WTC11 (cell line): ENCODE results near the gene NFIA. TPM values are rescaled to one million over a fixed set of nuclear protein-coding genes. Genes with fewer than 3 reads are reported as not detected.

Experiments
- ATAC-seq: fragments of 200-7000 bp; cut with Tn5 transposase; 2 replicates; pipeline ENCODE4 v1.10.0; 2021; ENCODE audit warnings: mild to moderate bottlenecking, moderate library complexity
- CTCF ChIA-PET: fragments of 300-600 bp; sonication (Branson Sonifier 250); formaldehyde crosslinking; loops from one replicate; lab custom pipeline; 2021; ENCODE audit warnings: antibody characterized with exemption; lab: Charles Lee
- POLR2A ChIA-PET: fragments of 350-600 bp; sonication (Branson Sonifier 250); formaldehyde crosslinking; loops from one replicate; lab custom pipeline; 2021; ENCODE audit warnings: antibody characterized with exemption; lab: Charles Lee
- DNase-seq: peaks from one replicate; pipeline ENCODE4 v3.0.0; 2021; ENCODE audit warnings: low spot score
- H3K27ac Mint-ChIP-seq: 2 replicates; pipeline ENCODE4 v1.8.0; 2021; ENCODE audit warnings: mixed read lengths
- H3K27me3 Mint-ChIP-seq: 2 replicates; pipeline ENCODE4 v1.8.0; 2021; ENCODE audit warnings: low read depth, mild to moderate bottlenecking, moderate library complexity, mixed read lengths
- H3K36me3 Mint-ChIP-seq: 2 replicates; pipeline ENCODE4 v1.8.0; 2021; ENCODE audit warnings: mixed read lengths
- H3K4me1 Mint-ChIP-seq: 2 replicates; pipeline ENCODE4 v1.8.0; 2022; ENCODE audit warnings: mixed read lengths
- H3K4me3 Mint-ChIP-seq: 2 replicates; pipeline ENCODE4 v1.8.0; 2021; ENCODE audit warnings: mild to moderate bottlenecking, moderate library complexity, mixed read lengths
- H3K9me3 Mint-ChIP-seq: 2 replicates; pipeline ENCODE4 v1.8.0; 2021; ENCODE audit warnings: mixed read lengths
- ATF1 ChIP-seq: sonication (generic); formaldehyde crosslinking; IDR thresholded peaks from 2 replicates; pipeline ENCODE4 v1.8.1; 2023; ENCODE audit warnings: mild to moderate bottlenecking, moderate library complexity, missing genetic modification reagents
- ETV6 ChIP-seq: sonication (generic); formaldehyde crosslinking; IDR thresholded peaks from 2 replicates; pipeline ENCODE4 v1.8.1; 2022; ENCODE audit warnings: mild to moderate bottlenecking, missing genetic modification reagents
- FOXK1 ChIP-seq: sonication (generic); formaldehyde crosslinking; IDR thresholded peaks from 2 replicates; pipeline ENCODE4 v1.8.0; 2022; ENCODE audit warnings: mild to moderate bottlenecking, moderate library complexity, missing genetic modification reagents
- FOXP1 ChIP-seq: sonication (generic); formaldehyde crosslinking; IDR thresholded peaks from 2 replicates; pipeline ENCODE4 v1.8.0; 2022; ENCODE audit warnings: missing genetic modification reagents, mild to moderate bottlenecking, moderate library complexity, borderline replicate concordance
- MYBL2 ChIP-seq: sonication (generic); formaldehyde crosslinking; IDR thresholded peaks from 2 replicates; pipeline ENCODE4 v1.8.1; 2023; ENCODE audit warnings: mild to moderate bottlenecking, moderate library complexity, missing genetic modification reagents
- SP1 ChIP-seq: sonication (generic); formaldehyde crosslinking; conservative IDR thresholded peaks from 2 replicates; pipeline ENCODE4 v1.8.1; 2022; ENCODE audit warnings: missing genetic modification reagents
- TEAD1 ChIP-seq: sonication (generic); formaldehyde crosslinking; IDR thresholded peaks from 2 replicates; pipeline ENCODE4 v1.8.0; 2022; ENCODE audit warnings: mild to moderate bottlenecking, missing genetic modification reagents
- TEAD4 ChIP-seq: sonication (generic); formaldehyde crosslinking; IDR thresholded peaks from 2 replicates; pipeline ENCODE4 v1.8.0; 2022; ENCODE audit warnings: mild to moderate bottlenecking, missing genetic modification reagents
- ZNF121 ChIP-seq: sonication (generic); formaldehyde crosslinking; IDR thresholded peaks from 2 replicates; pipeline ENCODE4 v1.8.0; 2023; ENCODE audit warnings: missing genetic modification reagents
- ZNF219 ChIP-seq: sonication (generic); formaldehyde crosslinking; IDR thresholded peaks from 2 replicates; pipeline ENCODE4 v1.8.0; 2023; ENCODE audit warnings: missing genetic modification reagents, mild to moderate bottlenecking, borderline replicate concordance
- ZNF416 ChIP-seq: fragments of 250-450 bp; sonication (Bioruptor Pico); IDR thresholded peaks from 2 replicates; pipeline ENCODE4 v1.9.0; 2021; ENCODE audit warnings: mild to moderate bottlenecking, inconsistent platforms
- ZNF671 ChIP-seq: fragments of 250-450 bp; sonication (Bioruptor Pico); IDR thresholded peaks from 2 replicates; pipeline ENCODE4 v1.8.0; 2021; ENCODE audit warnings: mild to moderate bottlenecking
- total RNA-seq: library from RNA; stranded (reverse); gene quantifications from 3 replicates; pipeline ENCODE4 v1.2.3, GENCODE V29; 2021
- TF ChIP-seq, protein P1 (sequence below): sonication (generic); formaldehyde crosslinking; IDR thresholded peaks from 2 replicates; pipeline ENCODE4 v1.8.0; 2022; ENCODE audit warnings: mild to moderate bottlenecking, missing genetic modification reagents
- TF ChIP-seq, protein P2 (sequence below): sonication (generic); formaldehyde crosslinking; IDR thresholded peaks from 2 replicates; pipeline ENCODE4 v1.8.1; 2022; ENCODE audit warnings: mild to moderate bottlenecking, moderate library complexity, missing genetic modification reagents
- TF ChIP-seq, protein P3 (sequence below): sonication (generic); formaldehyde crosslinking; IDR thresholded peaks from 2 replicates; pipeline ENCODE4 v1.8.0; 2023; ENCODE audit warnings: missing genetic modification reagents, mild to moderate bottlenecking, borderline replicate concordance
- TF ChIP-seq, protein P4 (sequence below): sonication (generic); formaldehyde crosslinking; IDR thresholded peaks from 2 replicates; pipeline ENCODE4 v1.8.0; 2022; ENCODE audit warnings: mild to moderate bottlenecking, missing genetic modification reagents
- TF ChIP-seq, protein P5 (sequence below): sonication (generic); formaldehyde crosslinking; IDR thresholded peaks from 2 replicates; pipeline ENCODE4 v1.8.0; 2023; ENCODE audit warnings: missing genetic modification reagents
- TF ChIP-seq, protein P6 (sequence below): sonication (generic); formaldehyde crosslinking; IDR thresholded peaks from 2 replicates; pipeline ENCODE4 v1.8.0; 2022; ENCODE audit warnings: mild to moderate bottlenecking, missing genetic modification reagents
- TF ChIP-seq, protein P7 (sequence below): sonication (generic); formaldehyde crosslinking; IDR thresholded peaks from 2 replicates; pipeline ENCODE4 v1.8.1; 2022; ENCODE audit warnings: mild to moderate bottlenecking, missing genetic modification reagents, moderate library complexity, borderline replicate concordance
- TF ChIP-seq, protein P8 (sequence below): sonication (generic); formaldehyde crosslinking; IDR thresholded peaks from 2 replicates; pipeline ENCODE4 v1.8.0; 2023; ENCODE audit warnings: mild to moderate bottlenecking, missing genetic modification reagents
- TF ChIP-seq, protein P9 (sequence below): sonication (generic); formaldehyde crosslinking; IDR thresholded peaks from 2 replicates; pipeline ENCODE4 v1.8.1; 2023; ENCODE audit warnings: mild to moderate bottlenecking, missing genetic modification reagents, moderate library complexity

NFIA gene
- total RNA-seq, 1 experiment from 2014 or later: 16.7 TPM

DNA sequence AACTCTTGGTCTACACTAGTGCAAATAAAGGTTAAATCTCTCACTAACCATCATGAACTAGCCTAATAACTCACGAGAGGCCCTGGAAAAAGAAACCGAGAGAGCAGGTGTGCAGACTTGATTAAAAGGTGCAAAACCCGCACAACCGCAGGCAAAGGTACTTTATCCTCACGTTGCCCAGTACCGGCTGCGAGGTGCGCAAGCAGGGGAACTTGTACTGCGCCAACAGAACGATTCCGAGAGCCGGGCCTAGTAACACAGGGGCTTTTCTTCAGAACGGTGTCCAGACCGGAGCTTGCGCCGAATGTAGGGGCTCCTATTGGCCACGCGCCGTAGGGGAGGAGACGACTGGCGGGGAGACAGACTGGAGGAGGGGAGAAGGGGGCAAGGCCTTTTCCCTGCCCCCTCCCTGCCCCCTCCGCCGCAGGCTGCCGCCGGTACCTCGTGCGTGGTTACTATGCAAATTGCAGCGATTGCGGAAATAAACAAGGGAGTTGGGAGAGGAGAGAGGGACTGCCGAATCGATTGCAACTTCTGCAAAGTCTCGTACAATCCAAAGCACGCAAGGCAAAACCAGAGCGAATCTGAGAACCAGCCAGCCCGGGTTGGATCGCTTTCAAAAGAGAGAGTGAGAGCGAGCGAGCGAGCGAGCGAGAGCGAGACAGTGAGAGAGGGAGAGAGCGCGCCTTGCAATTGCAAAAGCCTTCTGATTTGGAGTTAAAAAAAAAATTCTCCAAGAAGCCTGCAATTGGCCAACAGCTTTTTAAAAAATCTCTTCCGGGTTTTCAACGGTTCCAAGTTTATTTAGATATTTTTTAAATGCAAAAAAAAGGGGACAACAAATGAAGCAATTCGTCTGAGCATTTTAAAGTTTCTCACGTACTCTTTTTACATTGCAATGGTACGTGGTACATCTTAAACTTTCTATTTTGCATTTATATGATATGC, 5.4 kb upstream of the NFIA start:
- ChIA-PET CTCF (interaction anchor here (0.6 to 4.4 kb wide), 9 partner anchors 10 to 260 kb away, joined by 3 to 66 read pairs (median 6); no protein-coding TSS in a partner anchor), POLR2A (interaction anchor here (0.7 to 1.5 kb wide), 4 partner anchors 24 to 1465 kb away, joined by 4 to 9 read pairs (median 4); no protein-coding TSS in a partner anchor)
- peak overlapping the region; percentile 87 for H3K4me3 Mint-ChIP-seq
- DNase-seq (peak; percentile 95), ATAC-seq (peak; percentile 91)
- peaks cover 44% of the 10 kb centered on the region for H3K4me1 Mint-ChIP-seq
- no peaks in the 10 kb centered on the region for H3K36me3 Mint-ChIP-seq
- peak overlapping the region; percentile 94 for H3K27ac Mint-ChIP-seq
- peaks cover 62% of the 10 kb centered on the region for H3K27me3 Mint-ChIP-seq
- H3K9me3 Mint-ChIP-seq: no peaks in the 10 kb centered on the region
- TF ChIP-seq, protein P1, sequence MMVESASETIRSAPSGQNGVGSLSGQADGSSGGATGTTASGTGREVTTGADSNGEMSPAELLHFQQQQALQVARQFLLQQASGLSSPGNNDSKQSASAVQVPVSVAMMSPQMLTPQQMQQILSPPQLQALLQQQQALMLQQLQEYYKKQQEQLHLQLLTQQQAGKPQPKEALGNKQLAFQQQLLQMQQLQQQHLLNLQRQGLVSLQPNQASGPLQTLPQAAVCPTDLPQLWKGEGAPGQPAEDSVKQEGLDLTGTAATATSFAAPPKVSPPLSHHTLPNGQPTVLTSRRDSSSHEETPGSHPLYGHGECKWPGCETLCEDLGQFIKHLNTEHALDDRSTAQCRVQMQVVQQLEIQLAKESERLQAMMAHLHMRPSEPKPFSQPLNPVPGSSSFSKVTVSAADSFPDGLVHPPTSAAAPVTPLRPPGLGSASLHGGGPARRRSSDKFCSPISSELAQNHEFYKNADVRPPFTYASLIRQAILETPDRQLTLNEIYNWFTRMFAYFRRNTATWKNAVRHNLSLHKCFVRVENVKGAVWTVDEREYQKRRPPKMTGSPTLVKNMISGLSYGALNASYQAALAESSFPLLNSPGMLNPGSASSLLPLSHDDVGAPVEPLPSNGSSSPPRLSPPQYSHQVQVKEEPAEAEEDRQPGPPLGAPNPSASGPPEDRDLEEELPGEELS: peak; percentile 97
- peak; percentile 78 for TF ChIP-seq ETV6
- TF ChIP-seq, protein P2, sequence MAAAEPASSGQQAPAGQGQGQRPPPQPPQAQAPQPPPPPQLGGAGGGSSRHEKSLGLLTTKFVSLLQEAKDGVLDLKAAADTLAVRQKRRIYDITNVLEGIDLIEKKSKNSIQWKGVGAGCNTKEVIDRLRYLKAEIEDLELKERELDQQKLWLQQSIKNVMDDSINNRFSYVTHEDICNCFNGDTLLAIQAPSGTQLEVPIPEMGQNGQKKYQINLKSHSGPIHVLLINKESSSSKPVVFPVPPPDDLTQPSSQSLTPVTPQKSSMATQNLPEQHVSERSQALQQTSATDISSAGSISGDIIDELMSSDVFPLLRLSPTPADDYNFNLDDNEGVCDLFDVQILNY (CRISPR knock-in tag): 0 out of 2 replicates have a peak, but pooled peaks have one; percentile 40
- peak; percentile 98 for TF ChIP-seq FOXK1 (CRISPR knock-in tag)
- TF ChIP-seq, protein P3, sequence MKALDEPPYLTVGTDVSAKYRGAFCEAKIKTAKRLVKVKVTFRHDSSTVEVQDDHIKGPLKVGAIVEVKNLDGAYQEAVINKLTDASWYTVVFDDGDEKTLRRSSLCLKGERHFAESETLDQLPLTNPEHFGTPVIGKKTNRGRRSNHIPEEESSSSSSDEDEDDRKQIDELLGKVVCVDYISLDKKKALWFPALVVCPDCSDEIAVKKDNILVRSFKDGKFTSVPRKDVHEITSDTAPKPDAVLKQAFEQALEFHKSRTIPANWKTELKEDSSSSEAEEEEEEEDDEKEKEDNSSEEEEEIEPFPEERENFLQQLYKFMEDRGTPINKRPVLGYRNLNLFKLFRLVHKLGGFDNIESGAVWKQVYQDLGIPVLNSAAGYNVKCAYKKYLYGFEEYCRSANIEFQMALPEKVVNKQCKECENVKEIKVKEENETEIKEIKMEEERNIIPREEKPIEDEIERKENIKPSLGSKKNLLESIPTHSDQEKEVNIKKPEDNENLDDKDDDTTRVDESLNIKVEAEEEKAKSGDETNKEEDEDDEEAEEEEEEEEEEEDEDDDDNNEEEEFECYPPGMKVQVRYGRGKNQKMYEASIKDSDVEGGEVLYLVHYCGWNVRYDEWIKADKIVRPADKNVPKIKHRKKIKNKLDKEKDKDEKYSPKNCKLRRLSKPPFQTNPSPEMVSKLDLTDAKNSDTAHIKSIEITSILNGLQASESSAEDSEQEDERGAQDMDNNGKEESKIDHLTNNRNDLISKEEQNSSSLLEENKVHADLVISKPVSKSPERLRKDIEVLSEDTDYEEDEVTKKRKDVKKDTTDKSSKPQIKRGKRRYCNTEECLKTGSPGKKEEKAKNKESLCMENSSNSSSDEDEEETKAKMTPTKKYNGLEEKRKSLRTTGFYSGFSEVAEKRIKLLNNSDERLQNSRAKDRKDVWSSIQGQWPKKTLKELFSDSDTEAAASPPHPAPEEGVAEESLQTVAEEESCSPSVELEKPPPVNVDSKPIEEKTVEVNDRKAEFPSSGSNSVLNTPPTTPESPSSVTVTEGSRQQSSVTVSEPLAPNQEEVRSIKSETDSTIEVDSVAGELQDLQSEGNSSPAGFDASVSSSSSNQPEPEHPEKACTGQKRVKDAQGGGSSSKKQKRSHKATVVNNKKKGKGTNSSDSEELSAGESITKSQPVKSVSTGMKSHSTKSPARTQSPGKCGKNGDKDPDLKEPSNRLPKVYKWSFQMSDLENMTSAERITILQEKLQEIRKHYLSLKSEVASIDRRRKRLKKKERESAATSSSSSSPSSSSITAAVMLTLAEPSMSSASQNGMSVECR (CRISPR knock-in tag): peak; percentile 52; the same call in 1 of the 2 replicates
- TF ChIP-seq, protein P4, sequence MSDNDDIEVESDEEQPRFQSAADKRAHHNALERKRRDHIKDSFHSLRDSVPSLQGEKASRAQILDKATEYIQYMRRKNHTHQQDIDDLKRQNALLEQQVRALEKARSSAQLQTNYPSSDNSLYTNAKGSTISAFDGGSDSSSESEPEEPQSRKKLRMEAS (CRISPR knock-in tag): peak; percentile 91
- TF ChIP-seq, protein P5, sequence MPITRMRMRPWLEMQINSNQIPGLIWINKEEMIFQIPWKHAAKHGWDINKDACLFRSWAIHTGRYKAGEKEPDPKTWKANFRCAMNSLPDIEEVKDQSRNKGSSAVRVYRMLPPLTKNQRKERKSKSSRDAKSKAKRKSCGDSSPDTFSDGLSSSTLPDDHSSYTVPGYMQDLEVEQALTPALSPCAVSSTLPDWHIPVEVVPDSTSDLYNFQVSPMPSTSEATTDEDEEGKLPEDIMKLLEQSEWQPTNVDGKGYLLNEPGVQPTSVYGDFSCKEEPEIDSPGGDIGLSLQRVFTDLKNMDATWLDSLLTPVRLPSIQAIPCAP (CRISPR knock-in tag): no peak
- TF ChIP-seq ZNF416 (CRISPR knock-in tag): no peak
- peak; percentile 71 for TF ChIP-seq SP1 (CRISPR knock-in tag)
- TF ChIP-seq ZNF671 (CRISPR knock-in tag): no peak
- TF ChIP-seq MYBL2 (CRISPR knock-in tag): peak; percentile 53; the same call in 1 of the 2 replicates
- TF ChIP-seq ATF1: no peak
- TF ChIP-seq, protein P6, sequence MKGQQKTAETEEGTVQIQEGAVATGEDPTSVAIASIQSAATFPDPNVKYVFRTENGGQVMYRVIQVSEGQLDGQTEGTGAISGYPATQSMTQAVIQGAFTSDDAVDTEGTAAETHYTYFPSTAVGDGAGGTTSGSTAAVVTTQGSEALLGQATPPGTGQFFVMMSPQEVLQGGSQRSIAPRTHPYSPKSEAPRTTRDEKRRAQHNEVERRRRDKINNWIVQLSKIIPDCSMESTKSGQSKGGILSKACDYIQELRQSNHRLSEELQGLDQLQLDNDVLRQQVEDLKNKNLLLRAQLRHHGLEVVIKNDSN (CRISPR knock-in tag): peak; percentile 31; the same call in 1 of the 2 replicates
- peak; percentile 21; the same call in 1 of the 2 replicates for TF ChIP-seq ZNF219 (CRISPR knock-in tag)
- peak; percentile 23; the same call in 1 of the 2 replicates for TF ChIP-seq ZNF121
- TF ChIP-seq TEAD4 (CRISPR knock-in tag): no peak
- TF ChIP-seq FOXP1 (CRISPR knock-in tag): peak; percentile 91; the same call in 1 of the 2 replicates
- TF ChIP-seq, protein P7, sequence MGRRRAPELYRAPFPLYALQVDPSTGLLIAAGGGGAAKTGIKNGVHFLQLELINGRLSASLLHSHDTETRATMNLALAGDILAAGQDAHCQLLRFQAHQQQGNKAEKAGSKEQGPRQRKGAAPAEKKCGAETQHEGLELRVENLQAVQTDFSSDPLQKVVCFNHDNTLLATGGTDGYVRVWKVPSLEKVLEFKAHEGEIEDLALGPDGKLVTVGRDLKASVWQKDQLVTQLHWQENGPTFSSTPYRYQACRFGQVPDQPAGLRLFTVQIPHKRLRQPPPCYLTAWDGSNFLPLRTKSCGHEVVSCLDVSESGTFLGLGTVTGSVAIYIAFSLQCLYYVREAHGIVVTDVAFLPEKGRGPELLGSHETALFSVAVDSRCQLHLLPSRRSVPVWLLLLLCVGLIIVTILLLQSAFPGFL (CRISPR knock-in tag): no peak
- TF ChIP-seq, protein P8, sequence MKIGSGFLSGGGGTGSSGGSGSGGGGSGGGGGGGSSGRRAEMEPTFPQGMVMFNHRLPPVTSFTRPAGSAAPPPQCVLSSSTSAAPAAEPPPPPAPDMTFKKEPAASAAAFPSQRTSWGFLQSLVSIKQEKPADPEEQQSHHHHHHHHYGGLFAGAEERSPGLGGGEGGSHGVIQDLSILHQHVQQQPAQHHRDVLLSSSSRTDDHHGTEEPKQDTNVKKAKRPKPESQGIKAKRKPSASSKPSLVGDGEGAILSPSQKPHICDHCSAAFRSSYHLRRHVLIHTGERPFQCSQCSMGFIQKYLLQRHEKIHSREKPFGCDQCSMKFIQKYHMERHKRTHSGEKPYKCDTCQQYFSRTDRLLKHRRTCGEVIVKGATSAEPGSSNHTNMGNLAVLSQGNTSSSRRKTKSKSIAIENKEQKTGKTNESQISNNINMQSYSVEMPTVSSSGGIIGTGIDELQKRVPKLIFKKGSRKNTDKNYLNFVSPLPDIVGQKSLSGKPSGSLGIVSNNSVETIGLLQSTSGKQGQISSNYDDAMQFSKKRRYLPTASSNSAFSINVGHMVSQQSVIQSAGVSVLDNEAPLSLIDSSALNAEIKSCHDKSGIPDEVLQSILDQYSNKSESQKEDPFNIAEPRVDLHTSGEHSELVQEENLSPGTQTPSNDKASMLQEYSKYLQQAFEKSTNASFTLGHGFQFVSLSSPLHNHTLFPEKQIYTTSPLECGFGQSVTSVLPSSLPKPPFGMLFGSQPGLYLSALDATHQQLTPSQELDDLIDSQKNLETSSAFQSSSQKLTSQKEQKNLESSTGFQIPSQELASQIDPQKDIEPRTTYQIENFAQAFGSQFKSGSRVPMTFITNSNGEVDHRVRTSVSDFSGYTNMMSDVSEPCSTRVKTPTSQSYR: peak; percentile 87; the same call in 1 of the 2 replicates
- peak; percentile 68; the same call in 1 of the 2 replicates for TF ChIP-seq TEAD1 (CRISPR knock-in tag)
- TF ChIP-seq, protein P9, sequence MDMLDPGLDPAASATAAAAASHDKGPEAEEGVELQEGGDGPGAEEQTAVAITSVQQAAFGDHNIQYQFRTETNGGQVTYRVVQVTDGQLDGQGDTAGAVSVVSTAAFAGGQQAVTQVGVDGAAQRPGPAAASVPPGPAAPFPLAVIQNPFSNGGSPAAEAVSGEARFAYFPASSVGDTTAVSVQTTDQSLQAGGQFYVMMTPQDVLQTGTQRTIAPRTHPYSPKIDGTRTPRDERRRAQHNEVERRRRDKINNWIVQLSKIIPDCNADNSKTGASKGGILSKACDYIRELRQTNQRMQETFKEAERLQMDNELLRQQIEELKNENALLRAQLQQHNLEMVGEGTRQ (CRISPR knock-in tag): peak; percentile 37; the same call in 1 of the 2 replicates
